ENCODE measurements around the gene ARFIP1. TPM values are rescaled to one million over a fixed set of nuclear protein-coding genes. Genes with fewer than 3 reads are reported as not detected.
"Not testable (repeated sequence)": the region's sequence is repeated elsewhere in the genome, so short reads cannot be mapped to it uniquely, and the experiment has no call there.

The ARFIP1 gene
- total and polyA plus RNA-seq, 8 donors = 9.2 to 20.6 (median 11.3) TPM

GRCh38 chr4:152763796-152764195, 16.0 kb upstream of the ARFIP1 start:
- FAIRE-seq (no peak), ATAC-seq (no peak), DNase-seq (no peak)
- H3K27me3 ChIP-seq = no peaks in the 10 kb centered on the region
- WGBS, 2 donors = 98 to 100% methylated on average over 1 of the region's 1 CpG
- H3K4me1 ChIP-seq = no peaks in the 10 kb centered on the region
- no peak for TF ChIP-seq CTCF (IDR thresholded peaks at IDR 0.05)
- no peak overlapping the region for H3K4me3 ChIP-seq
- no peaks in the 10 kb centered on the region for H3K9me3 ChIP-seq
- intact Hi-C loops (cut with DNase I) = no loop called here
- no peak overlapping the region for H3K27ac ChIP-seq
- H3K36me3 ChIP-seq = no peaks in the 10 kb centered on the region

- H3K9me3 ChIP-seq; intact Hi-C loops (cut with DNase I); H3K27me3 ChIP-seq; H3K4me3 ChIP-seq; H3K36me3 ChIP-seq; FAIRE-seq; H3K27ac ChIP-seq; ATAC-seq; H3K4me1 ChIP-seq: not testable (repeated sequence)
- peak in 1 of 6 donors; percentile 45 for DNase-seq
- 89 to 91% methylated on average over 38 to 54 of the region's 54 CpGs for WGBS, 2 donors
These were observed 14.6 kb upstream of the ARFIP1 start for GRCh38 chr4:152765069-152765737.

GRCh38 chr4:152771741-152772533, 7.8 kb upstream of the ARFIP1 start:
- no peak overlapping the region for H3K4me3 ChIP-seq
- H3K36me3 ChIP-seq = no peaks in the 10 kb centered on the region
- H3K9me3 ChIP-seq = no peaks in the 10 kb centered on the region
- 53 to 62% methylated on average over 3 of the region's 3 CpGs for WGBS, 2 donors
- ATAC-seq = peak in 1 of 4 donors; percentile 57
- H3K27me3 ChIP-seq = no peaks in the 10 kb centered on the region
- no peak for DNase-seq
- no peak overlapping the region for H3K27ac ChIP-seq
- FAIRE-seq = no peak
- intact Hi-C loops (cut with DNase I) = no loop called here
- no peaks in the 10 kb centered on the region for H3K4me1 ChIP-seq
- TF ChIP-seq CTCF (IDR thresholded peaks at IDR 0.05) = no peak

GRCh38 chr4:152773339-152773738, 6.4 kb upstream of the ARFIP1 start:
- Histone ChIP-seq H3K27me3 (no peaks in the 10 kb centered on the region), H3K36me3 (no peaks in the 10 kb centered on the region), H3K27ac (no peak overlapping the region), H3K4me1 (peaks cover 0 to 1% (median 0%) of the 10 kb centered on the region in 3 donors), H3K4me3 (no peak overlapping the region), H3K9me3 (no peaks in the 10 kb centered on the region)
- intact Hi-C loops (cut with DNase I) = no loop called here
- TF ChIP-seq CTCF (IDR thresholded peaks at IDR 0.05) = no peak
- FAIRE-seq (no peak), DNase-seq (no peak), ATAC-seq (no peak)
- 84 to 95% methylated on average over 2 of the region's 2 CpGs for WGBS, 2 donors

GRCh38 chr4:152773953-152774352, 5.8 kb upstream of the ARFIP1 start:
- FAIRE-seq = no peak
- intact Hi-C loops (cut with DNase I) = no loop called here
- Histone ChIP-seq H3K27ac (no peak overlapping the region), H3K27me3 (no peaks in the 10 kb centered on the region), H3K4me1 (peaks cover 0 to 6% (median 0%) of the 10 kb centered on the region in 3 donors), H3K9me3 (no peaks in the 10 kb centered on the region), H3K36me3 (no peaks in the 10 kb centered on the region), H3K4me3 (no peak overlapping the region)
- WGBS, 2 donors = 46 to 58% methylated on average over 1 of the region's 1 CpG
- ATAC-seq = no peak
- no peak for TF ChIP-seq CTCF (IDR thresholded peaks at IDR 0.05)
- DNase-seq = no peak
